Measurements from ENCODE around the gene ODAD4. TPM values are rescaled to one million over a fixed set of nuclear protein-coding genes. Genes with fewer than 3 reads are reported as not detected.

Gene ODAD4
- total and polyA plus RNA-seq, 2 of the 8 experiments (the other 6 are each of a cell fraction or from before 2014, with no cell fraction given) = 0.48 to 1.3 TPM

DNA sequence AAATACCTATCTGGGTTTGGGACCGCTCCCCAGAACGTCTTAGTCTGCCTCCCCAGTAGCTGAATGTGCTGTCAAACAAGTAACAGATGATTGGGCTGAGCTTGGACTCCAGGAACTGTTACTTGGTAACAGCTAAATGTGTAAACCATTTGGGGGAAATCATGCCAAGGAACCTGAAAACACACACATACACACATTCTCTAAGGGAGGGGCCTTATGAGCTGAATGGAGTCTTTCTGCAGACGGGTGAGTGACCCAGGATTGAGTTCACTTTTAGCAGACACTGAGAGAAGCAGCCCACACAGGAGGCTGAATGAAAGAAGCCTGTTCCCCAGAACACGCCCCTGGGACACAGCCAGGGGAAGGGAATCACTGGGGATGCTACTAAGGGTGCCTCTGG, 13.2 kb upstream of the ODAD4 start:
- H3K9me3 ChIP-seq (ENCODE audit: insufficient read depth in 2 of 2, low read depth in 1 of 2, low read length in 1 of 2) = no peaks in the 10 kb centered on the region
- peaks cover 24 to 48% of the 10 kb centered on the region in 2 experiments for H4K20me1 ChIP-seq (replicated peaks in 1 of 2; ENCODE audit: control insufficient read depth in 1 of 2, insufficient read depth in 2 of 2, low read length in 2 of 2)
- H3K18ac ChIP-seq (ENCODE audit: extremely low read depth, low read length) = no peak overlapping the region
- peak overlapping the region; percentile 86 to 97 for H3K4me2 ChIP-seq (ENCODE audit: insufficient read depth in 1 of 2, low read depth in 2 of 2, low read length in 2 of 2)
- peaks cover 24 to 65% of the 10 kb centered on the region in 2 experiments for H3K79me2 ChIP-seq (ENCODE audit: control insufficient read depth in 1 of 2, insufficient read depth in 2 of 2, low read length in 2 of 2)
- no peak overlapping the region for H2AFZ ChIP-seq (ENCODE audit: low read length)
- ChIA-PET POLR2A (ENCODE audit: partially characterized antibody) (interaction anchor here (0.6 to 8.2 kb wide), 13 partner anchors 8 to 228 kb away, joined by 3 to 67 read pairs (median 7); partner anchors contain the start of genes CNP, EIF1, KLHL11 and ODAD4), CTCF (ENCODE audit: partially characterized antibody) (interaction anchor here (1.0 to 16.0 kb wide), 4 partner anchors 14 to 84 kb away, joined by 4 to 205 read pairs (median 4); partner anchors contain the start of gene CNP)
- no peak overlapping the region for H3K56ac ChIP-seq (replicated peaks; ENCODE audit: insufficient read length, low read depth, low read length)
- peaks cover 13 to 31% (median 24%) of the 10 kb centered on the region in 4 experiments for H3K4me1 ChIP-seq (replicated peaks in 1 of 4; ENCODE audit: control insufficient read depth in 3 of 4, insufficient read depth in 4 of 4, low read length in 3 of 4)
- H2BK5ac ChIP-seq (ENCODE audit: low read depth, low read length) = no peak overlapping the region
- H2BK20ac ChIP-seq (ENCODE audit: low read length) = no peak overlapping the region
- no peak overlapping the region for H2BK120ac ChIP-seq (replicated peaks; ENCODE audit: low read depth, low read length)
- DNase-seq (ENCODE audit: low read depth in 1 of 2, low spot score in 2 of 2) (no peak), FAIRE-seq (no peak)
- no peak overlapping the region for H2BK12ac ChIP-seq (ENCODE audit: low read depth, low read length)
- no peak overlapping the region for H3K14ac ChIP-seq (ENCODE audit: insufficient read length)
- peaks cover 9 to 16% (median 13%) of the 10 kb centered on the region in 4 experiments; a peak in 7 of 8 replicates for H3K36me3 ChIP-seq (ENCODE audit: control insufficient read depth in 2 of 4, insufficient read depth in 4 of 4, low read length in 3 of 4)
- H3K23me2 ChIP-seq (ENCODE audit: low read depth, low read length) = peaks cover 14% of the 10 kb centered on the region
- WGBS, 2 experiments (ENCODE audit: extremely low coverage in 1 of 2, insufficient coverage in 1 of 2, insufficient read length in 1 of 2, insufficient replicate concordance in 2 of 2, low coverage in 1 of 2, low lambda C conversion rate in 2 of 2, missing lambda C conversion rate in 1 of 2) = 70% methylated on average over 4 of the region's 4 CpGs; no CpG with 5 or more reads in 1 of the 2 experiments
- H3K9ac ChIP-seq (replicated peaks in 1 of 4; ENCODE audit: extremely low read depth in 1 of 4, low read depth in 3 of 4, low read length in 3 of 4) = no peak overlapping the region; a peak in 2 of 7 replicates
- H3K23ac ChIP-seq (ENCODE audit: insufficient read length) = no peak overlapping the region
- no peak overlapping the region for H3K27ac ChIP-seq (ENCODE audit: low read depth, low read length)
- no peak overlapping the region for H2AK5ac ChIP-seq (ENCODE audit: low read depth, low read length)
- no peak overlapping the region for H4K5ac ChIP-seq (ENCODE audit: insufficient read length, low read depth, low read length)
- H4K8ac ChIP-seq (ENCODE audit: extremely low read depth, insufficient read depth, low read length) = no peak overlapping the region
- no peak overlapping the region for H2BK15ac ChIP-seq (ENCODE audit: low read length)
- peaks cover 21% of the 10 kb centered on the region for H3K79me1 ChIP-seq (ENCODE audit: low read depth, low read length)
- no peaks in the 10 kb centered on the region for H3K27me3 ChIP-seq (replicated peaks in 1 of 4; ENCODE audit: control insufficient read depth in 3 of 4, extremely low read depth in 1 of 4, insufficient read depth in 3 of 4, low read length in 3 of 4)
- peak overlapping the region; percentile 74 to 99 (median 93); a peak in 7 of 8 replicates for H3K4me3 ChIP-seq (ENCODE audit: extremely low read depth in 1 of 4, insufficient read depth in 2 of 4, low read depth in 3 of 4, low read length in 4 of 4)
- TF ChIP-seq POLR2A (IDR thresholded peaks at IDR 0.05; ENCODE audit: control extremely low read depth in 1 of 2, low read depth in 2 of 2, low read length in 2 of 2) = peak in 1 of 2 experiments; percentile 22; a peak in 1 of 3 replicates
- no peak for TF ChIP-seq TAF1 (IDR thresholded peaks at IDR 0.05; ENCODE audit: low read depth, low read length)
- no peak overlapping the region for H3K4ac ChIP-seq (replicated peaks; ENCODE audit: insufficient read length, low read depth, low read length)
- H4K91ac ChIP-seq (replicated peaks; ENCODE audit: insufficient read length, low read length) = no peak overlapping the region

Measured in H1 (cell line).